HG02763 (cell line): Measurements from ENCODE around the gene CHAF1B.
"Not testable (repeated sequence)": the region's sequence is repeated elsewhere in the genome, so short reads cannot be mapped to it uniquely, and the experiment has no call there.

Source experiments
- ATAC-seq: cut with Tn5 transposase; IDR thresholded peaks from one replicate; pipeline ENCODE4 v1.9.1; 2021; ENCODE audit warnings: mild to moderate bottlenecking, moderate library complexity; ENCODE audit not compliant: unreplicated experiment

CHAF1B gene

DNA sequence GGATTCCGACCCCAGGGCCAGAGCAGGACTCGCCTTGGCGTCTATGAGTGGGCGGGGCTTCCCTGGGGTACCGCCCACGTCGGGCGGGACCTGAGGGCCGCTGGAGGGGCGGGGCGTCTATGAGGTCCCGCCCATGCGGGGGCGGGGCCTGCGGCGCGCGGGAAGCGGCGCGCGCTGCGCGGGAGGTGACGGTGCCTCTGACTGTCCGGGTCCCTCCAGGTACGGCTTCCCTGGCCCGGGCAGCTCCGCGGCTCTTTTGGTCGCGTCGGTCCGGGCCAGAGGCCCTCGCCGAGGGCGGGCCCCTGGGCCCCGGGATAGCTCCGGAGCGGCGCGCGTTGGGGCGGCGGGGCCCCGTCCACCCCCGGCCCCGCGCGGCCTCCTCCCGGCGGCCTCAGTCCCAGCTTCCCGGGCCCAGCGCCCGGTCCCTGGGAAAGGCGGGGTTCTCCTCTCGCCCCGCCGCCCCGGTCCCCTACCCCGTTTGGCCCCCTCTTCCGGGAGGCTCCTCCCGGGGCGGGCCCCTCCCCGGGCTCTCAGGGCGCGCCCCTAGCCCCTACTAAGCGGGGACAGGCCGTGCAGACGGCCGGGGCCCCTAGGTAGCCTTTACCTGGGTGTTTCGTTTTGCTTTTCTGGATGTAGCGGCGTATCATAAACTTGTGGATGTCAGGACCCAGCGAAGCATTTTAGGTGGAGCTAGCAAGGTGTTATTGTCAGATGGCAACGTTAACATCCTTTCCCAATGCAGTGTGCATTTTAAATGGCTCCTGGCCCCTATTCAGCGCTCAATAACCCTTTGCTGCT lies at the start of gene CHAF1B:
TSS of gene CHAF1B (plus strand) at position 160 of the 798 bp plus-strand sequence. CDS start 745 bp downstream, outside the sequence.
- ATAC-seq = peak; percentile 87

DNA sequence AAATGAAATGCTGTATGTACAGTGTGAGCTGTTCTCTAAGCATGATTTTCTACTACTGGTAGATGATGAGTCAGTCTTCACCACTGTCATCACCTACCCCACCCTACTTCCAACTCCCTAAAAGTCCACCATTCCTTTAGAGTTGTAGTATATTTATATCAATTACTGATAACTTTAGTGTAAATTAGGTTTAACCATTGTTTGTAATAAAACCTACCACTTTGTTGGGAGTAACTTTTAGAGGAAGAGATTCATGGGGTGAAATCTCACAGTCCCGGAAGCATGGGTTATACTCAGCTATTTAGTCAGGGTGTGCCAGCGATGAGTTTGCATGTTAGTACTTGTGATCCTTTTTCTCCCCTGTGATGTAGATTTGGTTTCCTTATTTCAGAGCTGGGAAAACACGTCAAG lies 48.1 kb upstream of the CHAF1B start:
- no peak for ATAC-seq

DNA sequence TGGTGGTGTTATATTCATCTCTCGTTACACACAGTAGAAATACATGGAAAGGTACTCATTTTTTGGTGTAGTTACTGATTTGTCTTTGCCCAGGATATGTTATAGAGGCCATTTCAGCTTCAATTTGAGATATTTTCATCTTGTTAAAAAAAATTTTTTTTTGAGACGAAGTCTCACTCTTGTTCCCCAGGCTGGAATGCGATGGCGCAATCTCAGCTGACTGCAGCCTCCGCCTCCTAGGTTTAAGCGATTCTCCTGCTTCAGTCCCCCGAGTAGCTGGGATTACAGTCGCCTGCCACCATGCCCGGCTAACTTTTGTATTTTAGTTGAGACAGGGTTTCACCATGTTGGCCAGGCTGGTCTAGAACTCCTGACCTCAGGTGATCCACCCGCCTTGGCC lies 46.2 kb upstream of the CHAF1B start:
- ATAC-seq = no peak

DNA sequence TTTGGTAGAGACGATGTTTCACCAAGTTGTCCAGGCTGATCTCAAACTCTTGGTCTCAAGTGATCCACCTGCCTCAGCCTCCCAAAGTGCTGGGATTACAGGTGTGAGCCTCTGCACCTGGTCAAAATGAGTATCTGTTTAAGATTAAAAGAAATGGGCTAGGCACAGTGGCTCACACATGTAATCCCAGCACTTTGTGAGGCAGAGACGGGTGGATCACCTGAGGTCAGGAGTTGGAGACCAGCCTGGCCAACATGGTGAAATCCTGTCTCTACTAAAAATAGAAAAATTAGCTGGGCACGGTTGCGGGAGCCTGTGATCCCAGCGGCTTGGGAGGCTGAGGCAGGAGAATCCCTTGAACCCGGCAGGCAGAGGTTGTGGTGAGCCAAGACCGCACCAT lies 42.6 kb upstream of the CHAF1B start:
- not testable (repeated sequence) for ATAC-seq

DNA sequence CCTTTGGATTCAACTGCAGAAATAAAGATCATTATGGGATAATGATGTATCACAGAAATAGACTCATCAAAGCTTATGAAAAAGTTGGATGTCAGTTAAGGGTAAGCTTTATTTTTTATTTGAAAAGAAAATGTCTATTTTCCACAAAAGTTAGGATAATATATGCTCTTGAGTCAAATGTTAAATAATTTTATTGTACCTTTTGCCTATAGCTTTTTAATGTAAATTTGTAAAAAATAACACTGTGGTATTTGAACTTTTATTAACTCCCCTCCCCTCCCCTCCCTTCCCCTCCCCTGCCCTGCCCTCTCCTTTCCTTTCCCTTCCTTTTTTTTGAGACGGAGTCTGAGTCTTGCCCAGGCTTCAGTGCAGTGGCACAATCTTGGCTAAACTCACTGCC lies 40.3 kb upstream of the CHAF1B start:
- no peak for ATAC-seq

DNA sequence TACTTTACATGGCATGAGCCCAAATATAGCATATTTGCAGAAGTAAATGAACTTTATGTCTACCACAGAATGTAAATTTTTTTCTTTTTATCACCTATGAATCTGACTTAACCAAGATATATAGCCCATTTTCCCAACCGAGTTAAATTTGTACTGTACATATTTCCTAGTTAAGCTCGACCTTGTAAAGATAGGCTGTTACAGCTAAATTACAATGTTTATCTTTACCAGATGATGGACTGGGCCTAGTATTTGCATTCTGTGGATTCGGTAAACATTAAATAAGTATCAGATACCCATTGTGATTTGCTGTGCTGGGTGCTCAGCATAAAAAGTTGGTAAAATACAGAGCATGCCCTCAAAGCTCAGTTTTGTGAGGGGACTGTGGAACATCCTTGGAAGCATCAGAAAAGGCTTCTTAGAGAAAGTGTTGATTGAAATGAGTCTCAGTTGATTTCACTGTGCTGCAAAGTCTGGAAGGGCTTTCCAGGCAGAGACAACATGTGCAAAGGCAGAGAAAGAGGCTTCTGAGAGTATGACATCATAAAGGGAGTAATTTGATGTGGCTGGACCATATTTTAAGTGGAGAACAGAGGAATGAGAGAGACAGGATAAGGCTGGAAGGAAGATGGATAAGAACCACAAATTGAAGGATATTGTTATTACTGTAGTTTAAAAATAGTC lies 37.8 kb upstream of the CHAF1B start:
- ATAC-seq = no peak

DNA sequence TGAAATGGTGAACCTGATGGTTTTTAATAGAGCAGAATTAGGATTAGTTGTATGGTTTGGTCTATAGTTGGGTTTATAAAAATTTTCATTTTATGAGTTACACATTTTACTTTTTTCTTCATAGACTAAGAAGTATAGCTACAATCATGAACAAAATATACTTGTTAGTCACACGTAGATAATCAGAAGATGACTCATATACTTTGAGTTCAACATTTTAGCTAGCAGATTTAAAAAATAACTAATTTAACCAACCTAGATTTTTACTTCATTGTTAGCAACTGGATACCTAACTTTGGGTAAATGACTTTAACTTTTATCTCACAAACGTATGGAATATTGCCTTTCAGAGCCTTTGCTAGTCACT lies 37.2 kb upstream of the CHAF1B start:
- ATAC-seq = no peak

DNA sequence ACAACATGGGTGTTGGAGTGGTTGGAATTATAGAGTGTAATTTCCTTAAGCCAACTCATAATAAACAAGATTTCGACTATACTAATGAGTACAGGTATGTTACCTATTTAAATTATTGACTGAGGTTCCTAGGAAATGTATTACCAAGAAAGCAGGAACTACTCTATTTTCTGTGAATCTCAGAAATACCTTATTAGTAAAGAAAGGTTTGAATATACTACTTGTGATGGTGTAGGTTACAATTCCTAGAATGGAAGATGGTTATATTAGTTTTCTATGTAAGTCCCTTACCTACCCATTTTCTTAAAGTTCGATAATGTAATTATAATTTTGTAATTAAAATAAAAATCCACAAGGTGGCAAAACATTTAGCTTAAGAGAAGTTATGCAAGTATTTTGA lies 35.9 kb upstream of the CHAF1B start:
- ATAC-seq = no peak

DNA sequence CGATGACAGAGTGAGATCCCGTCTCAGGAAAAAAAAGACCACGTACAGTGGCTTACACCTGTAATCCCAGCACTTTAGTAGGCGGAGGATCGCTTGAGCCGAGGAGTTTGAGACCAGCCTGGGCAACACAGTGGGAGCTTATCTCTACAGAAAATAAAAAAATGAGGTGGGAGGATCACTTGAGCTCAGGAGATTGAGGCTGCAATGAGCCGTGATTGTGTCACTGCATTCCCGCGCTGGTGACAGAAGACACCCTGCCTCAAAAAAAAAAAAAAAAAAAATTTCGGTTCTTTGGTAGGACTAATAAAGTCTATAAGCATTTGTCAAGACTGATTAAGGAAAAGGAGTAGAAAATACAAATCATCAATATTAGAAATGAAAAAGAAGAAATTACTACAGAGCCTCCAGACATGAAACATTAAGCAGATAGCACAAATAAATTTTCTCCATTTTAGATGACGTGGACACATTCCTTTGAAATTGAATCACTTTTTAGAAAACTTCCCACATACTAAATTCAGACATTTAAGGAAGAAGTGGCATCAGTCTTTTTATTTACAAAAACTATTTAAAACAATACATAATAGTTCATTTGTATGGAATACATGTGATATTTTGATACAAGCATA lies 34.8 kb upstream of the CHAF1B start:
- no peak for ATAC-seq

DNA sequence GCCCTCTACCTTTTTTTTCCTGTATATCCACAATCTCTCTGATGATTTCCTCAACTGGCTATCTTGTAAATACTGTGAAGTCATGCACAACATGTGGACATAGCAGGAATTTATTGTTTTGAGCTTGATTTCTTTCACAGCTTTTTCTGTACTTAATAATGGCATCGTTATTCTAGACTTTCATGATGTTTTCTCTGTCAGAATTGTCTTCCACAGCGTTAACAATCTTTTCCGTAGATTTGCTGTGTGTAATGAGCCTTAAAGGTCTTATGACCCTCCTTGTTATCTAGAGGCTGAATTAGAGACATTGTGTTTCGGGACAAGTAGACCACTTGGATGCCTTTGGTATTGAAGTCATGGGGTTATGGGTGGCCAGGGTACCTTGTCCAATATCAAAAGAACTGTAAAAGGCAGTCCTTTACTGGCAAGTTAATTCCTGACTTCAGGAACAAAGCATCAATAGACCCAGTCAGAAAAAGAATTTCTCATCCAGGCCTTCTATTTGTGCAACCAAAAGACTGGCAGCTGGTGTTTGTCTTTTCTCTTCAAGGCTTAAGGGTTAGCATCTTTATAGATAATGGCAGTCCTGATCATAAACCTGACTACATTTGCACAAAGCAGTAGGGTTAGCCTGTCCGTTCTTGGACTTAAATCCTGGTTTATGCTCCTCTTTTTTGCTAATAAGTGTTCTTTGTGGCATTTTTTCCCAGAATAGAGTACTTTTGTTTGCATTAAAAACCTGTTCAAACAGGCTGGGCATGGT lies 30.1 kb upstream of the CHAF1B start:
- ATAC-seq = no peak

DNA sequence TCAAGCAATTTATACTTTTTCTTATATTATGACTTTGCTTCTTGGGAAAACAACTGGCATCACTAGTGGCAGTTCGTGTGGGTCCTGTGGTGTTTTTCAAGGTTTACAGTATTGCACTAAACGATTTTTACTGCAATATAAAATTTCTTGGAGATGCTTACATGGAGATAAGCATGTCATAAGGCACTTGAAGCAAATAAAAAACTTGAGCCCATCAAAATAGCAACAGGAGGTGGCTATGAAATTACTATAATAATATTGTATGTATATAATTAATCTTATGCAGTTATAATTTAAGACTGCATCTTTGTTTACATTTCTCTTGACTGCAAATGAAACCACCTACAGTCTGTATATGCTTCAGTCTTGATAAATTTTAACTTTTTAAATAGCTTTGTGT lies 29.3 kb upstream of the CHAF1B start:
- ATAC-seq = no peak

DNA sequence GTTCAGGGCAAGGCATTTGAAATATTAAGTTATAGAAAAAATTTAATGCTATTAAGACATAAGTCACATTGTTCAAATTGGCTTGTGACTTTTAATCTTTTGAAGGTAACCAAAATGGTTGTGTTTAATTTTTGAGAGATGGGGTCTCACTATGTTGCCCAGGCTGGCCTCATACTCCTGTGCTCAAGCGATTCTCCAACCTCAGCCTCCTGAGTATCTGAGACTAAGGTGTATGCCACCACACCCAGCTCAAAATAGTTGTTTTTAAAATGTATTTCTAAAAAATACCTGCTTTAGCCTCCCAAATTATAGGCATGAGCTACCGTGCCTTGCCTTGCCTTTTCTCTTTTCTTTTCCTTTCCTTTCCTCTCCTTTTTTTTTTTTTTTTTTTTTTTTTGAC lies 26.0 kb upstream of the CHAF1B start:
- no peak for ATAC-seq

DNA sequence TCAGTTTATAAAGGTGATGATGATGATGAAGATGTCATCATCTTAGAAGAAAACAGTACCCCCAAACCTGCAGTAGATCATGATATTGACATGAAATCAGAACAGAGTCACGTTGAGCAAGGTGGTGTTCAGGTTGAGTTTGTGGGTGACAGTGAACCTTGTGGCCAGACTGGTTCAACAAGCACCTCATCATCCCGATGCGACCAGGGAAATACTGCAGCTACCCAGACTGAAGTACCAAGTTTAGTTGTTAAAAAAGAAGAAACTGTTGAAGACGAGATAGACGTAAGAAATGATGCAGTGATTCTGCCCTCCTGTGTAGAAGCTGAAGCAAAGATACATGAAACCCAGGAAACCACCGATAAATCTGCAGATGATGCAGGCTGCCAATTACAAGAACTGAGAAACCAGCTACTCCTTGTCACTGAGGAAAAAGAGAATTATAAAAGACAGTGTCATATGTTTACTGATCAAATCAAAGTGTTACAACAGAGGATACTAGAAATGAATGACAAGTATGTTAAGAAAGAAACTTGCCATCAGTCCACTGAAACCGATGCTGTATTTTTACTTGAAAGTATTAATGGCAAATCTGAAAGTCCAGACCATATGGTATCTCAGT lies 16.0 kb upstream of the CHAF1B start:
- ATAC-seq = no peak

DNA sequence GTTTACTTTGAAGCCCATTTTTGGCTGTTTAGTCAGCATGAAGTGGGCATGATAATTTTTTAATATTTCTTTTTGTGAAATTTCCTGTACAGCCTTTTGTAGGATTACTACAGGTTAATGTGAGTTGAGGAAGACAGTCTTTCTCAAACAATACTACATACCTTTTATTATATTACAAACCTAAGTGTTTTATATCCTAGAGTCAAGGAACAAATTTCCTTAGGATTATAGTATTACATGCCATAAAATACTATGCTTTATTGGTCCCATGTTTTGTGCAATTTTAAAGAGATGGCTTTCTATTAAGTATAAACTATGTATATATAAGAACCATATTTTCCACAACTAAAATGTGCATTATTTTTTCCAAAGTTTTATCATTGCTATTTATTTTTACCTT lies 9.2 kb upstream of the CHAF1B start:
- ATAC-seq = no peak

DNA sequence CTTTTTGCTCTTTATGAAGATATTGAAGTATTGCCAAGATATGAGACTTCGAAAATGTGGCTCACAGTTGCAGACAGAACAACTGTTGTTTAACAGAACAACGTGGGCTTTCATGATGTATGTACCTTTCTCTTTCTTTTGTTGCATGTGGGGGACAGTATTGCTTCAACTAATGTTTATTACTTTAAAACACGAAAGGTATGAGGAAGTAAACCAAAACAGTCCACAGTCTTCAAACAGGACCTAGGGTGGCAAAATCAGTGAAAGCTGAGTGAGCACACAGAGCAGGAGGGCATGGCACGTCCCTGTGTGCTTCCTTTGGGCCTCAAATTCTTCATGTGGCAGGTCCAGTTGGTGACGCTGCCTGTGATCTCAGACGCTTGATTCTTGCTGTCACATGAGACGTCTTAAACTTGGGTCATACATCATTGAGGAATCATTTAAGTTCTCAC lies 7.8 kb upstream of the CHAF1B start:
- ATAC-seq = no peak

DNA sequence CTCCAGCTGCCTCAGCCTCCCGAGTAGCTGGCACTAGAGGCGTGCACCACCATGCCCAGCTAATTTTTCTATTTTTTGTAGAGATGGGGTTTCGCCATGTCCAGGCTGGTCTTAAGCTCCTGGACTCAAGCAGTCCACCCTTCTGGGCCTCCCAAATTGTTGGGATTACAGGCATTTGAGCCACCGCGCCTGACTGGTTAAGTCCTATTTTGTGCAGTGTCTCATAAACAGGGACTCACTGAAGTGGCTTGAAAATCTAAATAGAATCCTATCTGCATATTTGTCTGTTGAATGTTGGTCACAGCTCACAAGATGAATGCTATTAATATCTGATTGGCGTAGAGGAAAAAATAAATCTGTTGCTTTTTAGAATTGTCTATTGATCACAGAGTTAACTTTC lies 5.9 kb upstream of the CHAF1B start:
- no peak for ATAC-seq

DNA sequence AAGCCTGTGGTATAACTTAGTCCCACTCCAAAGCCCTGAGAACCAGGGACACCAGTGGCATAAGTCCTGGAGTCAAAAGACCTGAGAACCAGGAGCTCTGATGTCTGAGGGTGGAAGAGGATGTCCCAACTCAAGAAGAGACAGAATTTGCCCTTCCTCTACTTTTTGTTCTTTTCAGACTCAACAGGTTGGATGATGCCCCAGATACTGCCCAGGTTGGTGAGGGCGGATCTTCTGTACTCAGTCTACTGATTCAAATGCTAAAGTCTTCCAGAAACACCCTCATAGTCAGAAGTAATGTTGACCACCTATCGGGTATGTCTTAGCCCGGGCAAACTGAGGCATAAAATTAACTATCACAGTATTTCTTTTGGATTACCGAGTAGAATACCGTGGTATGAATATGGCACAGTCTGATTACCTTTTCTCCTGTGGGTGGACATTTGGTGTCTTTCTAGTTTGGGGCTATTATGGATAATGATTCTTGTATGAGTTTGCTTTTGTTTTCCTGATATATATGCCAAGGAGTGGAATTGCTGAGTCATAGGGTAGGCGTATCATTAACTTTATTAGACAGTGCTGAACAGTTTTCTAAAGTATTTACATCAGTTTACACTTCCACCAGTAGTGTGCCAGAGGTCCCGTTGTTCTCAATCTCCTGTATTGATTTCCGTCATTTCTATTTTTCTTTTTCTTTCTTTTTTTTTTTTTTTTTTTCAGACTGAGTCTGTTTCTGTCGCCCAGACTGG lies 3.2 kb upstream of the CHAF1B start:
- ATAC-seq = no peak

DNA sequence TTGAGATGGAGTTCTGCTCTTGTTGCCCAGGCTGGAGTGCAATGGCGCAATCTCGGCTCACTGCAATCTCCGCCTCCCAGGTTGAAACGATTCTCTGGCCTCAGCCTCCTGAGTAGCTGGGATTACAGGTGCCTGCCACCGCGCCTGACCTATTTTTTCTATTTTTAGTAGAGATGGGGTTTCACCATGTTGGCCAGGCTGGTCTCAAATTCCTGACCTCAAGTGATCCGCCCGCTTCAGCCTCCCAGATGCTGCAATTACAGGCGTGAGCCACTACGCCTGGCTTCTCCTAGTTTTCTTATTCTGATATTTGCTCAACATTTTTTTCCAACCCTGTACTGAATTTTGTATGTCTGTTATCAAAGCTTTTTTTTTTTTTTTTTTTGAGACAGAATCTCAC lies 2.5 kb upstream of the CHAF1B start:
- not testable (repeated sequence) for ATAC-seq

DNA sequence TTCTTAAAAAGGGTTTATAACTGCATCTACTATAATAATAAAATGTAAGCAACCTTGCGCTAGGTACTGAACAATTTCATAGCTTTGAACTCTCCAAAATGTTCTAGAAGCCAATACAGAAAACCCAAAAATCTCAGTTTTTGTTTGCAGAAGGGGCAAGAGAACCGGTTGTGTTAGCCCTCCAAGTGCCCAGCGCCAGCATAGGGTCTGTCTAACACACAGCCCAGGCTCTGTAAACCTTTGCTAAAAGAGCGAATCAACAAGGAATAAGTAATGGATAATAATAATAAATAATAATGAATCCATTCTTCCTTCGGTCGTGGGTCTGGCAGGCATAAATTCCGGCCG lies 333 bp upstream of the CHAF1B start:
- ATAC-seq = no peak

DNA sequence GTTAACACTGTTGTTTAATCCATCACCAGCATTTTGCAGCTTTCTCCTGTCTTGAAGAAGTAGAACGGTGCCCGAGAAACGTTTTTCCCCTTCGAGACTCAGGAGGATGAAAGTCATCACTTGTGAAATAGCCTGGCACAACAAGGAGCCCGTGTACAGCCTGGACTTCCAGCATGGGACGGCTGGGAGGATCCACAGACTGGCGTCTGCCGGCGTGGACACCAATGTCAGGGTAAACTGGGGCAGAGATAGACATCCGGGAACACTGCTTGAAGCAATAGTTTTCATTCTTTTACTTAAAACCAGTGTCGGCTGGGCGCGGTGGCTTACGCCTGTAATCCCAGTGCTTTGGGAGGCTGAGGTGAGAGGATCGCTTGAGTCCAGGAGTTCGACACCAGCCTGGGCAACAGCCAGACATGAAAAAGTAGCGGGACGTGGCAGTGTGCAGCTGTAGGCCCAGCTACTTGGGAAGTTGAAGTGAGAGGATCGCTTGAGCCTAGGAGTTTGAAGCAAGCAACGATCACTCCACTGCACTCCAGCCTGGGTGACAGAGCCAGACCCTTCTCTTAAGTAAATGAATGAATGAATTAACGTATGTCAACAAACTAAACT lies 945 bp downstream of the CHAF1B start:
- ATAC-seq = no peak
